GM23248 (cell line): ENCODE data around the gene KRT15. TPM values are rescaled to one million over a fixed set of nuclear protein-coding genes. Genes with fewer than 3 reads are reported as not detected.

Experiments used
- DNase-seq: peaks from one replicate; pipeline ENCODE4 v3.0.0-alpha.2; 2015
- H2AFZ ChIP-seq: fragments of 200-600 bp; sonication (generic); 2 replicates; pipeline ENCODE4 v1.6.1; 2016; ENCODE audit warnings: antibody characterized with exemption
- H3F3A ChIP-seq: fragments of 200-600 bp; sonication (generic); 2 replicates; pipeline ENCODE4 v1.6.1; 2016; ENCODE audit warnings: mild to moderate bottlenecking, antibody characterized with exemption, mixed run types; ENCODE audit not compliant: insufficient read depth
- H3K27ac ChIP-seq: fragments of 200-600 bp; sonication (generic); 2 replicates; pipeline ENCODE4 v1.5.1; 2016; ENCODE audit warnings: mild to moderate bottlenecking
- H3K27me3 ChIP-seq: fragments of 200-600 bp; sonication (generic); replicated peaks from 2 replicates; pipeline ENCODE4 v1.6.1; 2016; ENCODE audit warnings: mild to moderate bottlenecking; ENCODE audit not compliant: insufficient read depth
- H3K36me3 ChIP-seq: fragments of 200-600 bp; sonication (generic); 2 replicates; pipeline ENCODE4 v1.6.1; 2016; ENCODE audit warnings: low read depth, mild to moderate bottlenecking
- H3K4me1 ChIP-seq: fragments of 200-600 bp; sonication (generic); 2 replicates; pipeline ENCODE4 v1.6.1; 2016; ENCODE audit warnings: mild to moderate bottlenecking; ENCODE audit not compliant: insufficient read depth
- H3K4me2 ChIP-seq: fragments of 200-600 bp; sonication (generic); one replicate; pipeline ENCODE4 v1.6.1; 2016; ENCODE audit warnings: mild to moderate bottlenecking; ENCODE audit not compliant: unreplicated experiment
- H3K4me3 ChIP-seq: fragments of 200-600 bp; sonication (generic); 2 replicates; pipeline ENCODE4 v1.5.1; 2016; ENCODE audit warnings: mild to moderate bottlenecking
- H3K79me2 ChIP-seq: fragments of 200-600 bp; sonication (generic); 2 replicates; pipeline ENCODE4 v1.6.1; 2016; ENCODE audit warnings: mild to moderate bottlenecking; ENCODE audit not compliant: insufficient read depth
- H3K9ac ChIP-seq: fragments of 200-600 bp; sonication (generic); 2 replicates; pipeline ENCODE4 v1.6.1; 2016; ENCODE audit warnings: mild to moderate bottlenecking
- H3K9me2 ChIP-seq: fragments of 200-600 bp; sonication (generic); 2 replicates; pipeline ENCODE4 v1.6.1; 2016; ENCODE audit warnings: mixed run types, mild to moderate bottlenecking, moderate library complexity; ENCODE audit not compliant: insufficient read depth
- H3K9me3 ChIP-seq: fragments of 200-600 bp; sonication (generic); one replicate; pipeline ENCODE4 v1.6.1; 2017; ENCODE audit warnings: low read depth
- H4K20me1 ChIP-seq: fragments of 200-600 bp; sonication (generic); 2 replicates; pipeline ENCODE4 v1.6.0; 2016; ENCODE audit not compliant: insufficient read depth
- EZH2 ChIP-seq: fragments of 200-600 bp; sonication (generic); IDR thresholded peaks from 2 replicates; pipeline ENCODE4 v1.6.1; 2018; ENCODE audit warnings: antibody characterized with exemption, mild to moderate bottlenecking; ENCODE audit not compliant: insufficient read depth, poor library complexity, severe bottlenecking
- EZH2phosphoT487 ChIP-seq: fragments of 200-600 bp; sonication (generic); IDR thresholded peaks from 2 replicates; pipeline ENCODE4 v1.6.1; 2018; ENCODE audit warnings: antibody characterized with exemption, moderate library complexity, mild to moderate bottlenecking, low read depth; ENCODE audit not compliant: insufficient read depth
- WGBS, 2 experiments: methylation state at CpG; one replicate each; pipeline ENCODE4 v1.1.6; 2015 to 2017; ENCODE audit warnings: low lambda C conversion rate in 2 of 2, low coverage in 1 of 2; ENCODE audit errors: missing lambda C conversion rate in 2 of 2; 5-methylcytosine and 5-hydroxymethylcytosine counted together
- in situ Hi-C: fragments of 300-500 bp; cut with MboI; formaldehyde crosslinking; loops from 2 replicates; pipeline ENCODE4 v1.15.0; 2020
- polyA plus RNA-seq: library from polyadenylated mRNA; unstranded; fragments of >200 nt; fragmentation: Nextera tagmentation; extraction: Ambion mirVana; gene quantifications from 2 replicates; pipeline ENCODE4 v1.2.1, GENCODE V29; 2016
- total RNA-seq: library from RNA; depleted of rRNA; stranded (reverse); fragments of >200 nt; shearing (Covaris generic); gene quantifications from 2 replicates; pipeline ENCODE4 v1.2.3, GENCODE V29; 2014

KRT15 gene
- total and polyA plus RNA-seq, 2 experiments from 2014 or later: 0.65 to 2.3 TPM

DNA sequence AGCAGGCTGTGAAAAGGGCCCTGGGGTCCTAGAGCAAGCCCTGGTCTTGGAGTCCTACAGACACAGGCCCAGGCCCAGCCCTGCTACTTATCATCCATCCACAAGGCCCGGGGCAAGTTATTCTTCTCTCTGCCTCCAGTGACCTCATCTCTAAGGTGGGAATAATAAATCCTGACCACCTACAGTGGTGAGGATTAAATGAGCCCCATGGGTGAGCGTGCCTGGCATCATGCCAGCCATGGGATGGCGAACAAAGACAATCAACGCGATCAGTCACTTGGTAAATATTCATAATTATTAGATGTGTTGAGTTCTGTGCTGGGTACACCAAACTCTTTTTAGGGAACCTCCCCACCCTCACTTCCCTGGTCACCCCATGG, 5.5 kb downstream of the KRT15 start:
- H3K36me3 ChIP-seq: no peaks in the 10 kb centered on the region
- DNase-seq: no peak
- H3K9me3 ChIP-seq: no peaks in the 10 kb centered on the region
- no peaks in the 10 kb centered on the region for H3F3A ChIP-seq
- H4K20me1 ChIP-seq: no peaks in the 10 kb centered on the region
- H3K4me3 ChIP-seq: no peak overlapping the region
- no peaks in the 10 kb centered on the region for H3K27me3 ChIP-seq
- WGBS, 2 experiments: 65 to 81% methylated on average over 5 of the region's 5 CpGs
- H3K79me2 ChIP-seq: no peaks in the 10 kb centered on the region
- H3K9ac ChIP-seq: no peak overlapping the region
- no peak overlapping the region for H2AFZ ChIP-seq
- H3K27ac ChIP-seq: no peak overlapping the region
- TF ChIP-seq EZH2 (no peak), EZH2phosphoT487 (no peak)
- H3K4me1 ChIP-seq: no peaks in the 10 kb centered on the region
- no peaks in the 10 kb centered on the region for H3K9me2 ChIP-seq
- in situ Hi-C loops: no loop called here
- H3K4me2 ChIP-seq: no peak overlapping the region

DNA sequence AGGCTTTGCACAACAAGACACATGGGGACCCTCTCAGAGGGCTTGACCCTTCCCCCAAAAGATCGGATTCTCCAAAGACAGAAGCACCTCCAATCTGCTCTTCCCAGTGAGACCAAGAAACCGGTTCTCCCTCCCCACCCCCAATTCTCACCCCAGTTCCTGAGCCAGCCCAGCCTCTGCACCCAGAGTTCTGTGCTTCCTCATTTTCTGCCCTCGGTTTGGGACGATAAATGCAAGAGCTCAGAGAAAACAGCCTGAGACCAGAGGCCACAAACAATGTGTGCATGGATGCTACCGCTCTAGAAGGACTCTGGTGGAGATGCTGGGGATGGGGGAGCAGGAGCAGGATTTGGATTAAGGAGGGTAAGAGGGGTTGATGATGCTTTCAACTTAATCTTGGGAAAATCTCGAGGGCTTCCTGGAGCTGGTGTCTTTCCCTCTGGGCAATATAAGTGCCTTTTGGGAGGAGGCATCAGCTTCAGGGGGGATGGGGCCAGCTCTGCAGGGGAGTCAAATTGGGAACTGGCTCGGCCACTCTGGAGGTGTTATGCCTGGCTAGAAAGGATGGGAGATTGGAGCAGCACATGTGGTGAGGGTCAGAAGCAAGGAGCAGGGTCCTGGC, 6.0 kb downstream of the KRT15 start:
- Histone ChIP-seq H3K4me1 (no peaks in the 10 kb centered on the region), H3K79me2 (no peaks in the 10 kb centered on the region), H3K27ac (no peak overlapping the region), H4K20me1 (no peaks in the 10 kb centered on the region), H3K4me2 (no peak overlapping the region), H3K9me2 (no peaks in the 10 kb centered on the region), H3K36me3 (no peaks in the 10 kb centered on the region), H2AFZ (no peak overlapping the region), H3K27me3 (no peaks in the 10 kb centered on the region), H3K9me3 (no peaks in the 10 kb centered on the region), H3K4me3 (no peak overlapping the region), H3K9ac (no peak overlapping the region), H3F3A (no peaks in the 10 kb centered on the region)
- in situ Hi-C loops: no loop called here
- DNase-seq: no peak
- TF ChIP-seq EZH2 (no peak), EZH2phosphoT487 (no peak)
- 64 to 67% methylated on average over 7 of the region's 7 CpGs for WGBS, 2 experiments

DNA sequence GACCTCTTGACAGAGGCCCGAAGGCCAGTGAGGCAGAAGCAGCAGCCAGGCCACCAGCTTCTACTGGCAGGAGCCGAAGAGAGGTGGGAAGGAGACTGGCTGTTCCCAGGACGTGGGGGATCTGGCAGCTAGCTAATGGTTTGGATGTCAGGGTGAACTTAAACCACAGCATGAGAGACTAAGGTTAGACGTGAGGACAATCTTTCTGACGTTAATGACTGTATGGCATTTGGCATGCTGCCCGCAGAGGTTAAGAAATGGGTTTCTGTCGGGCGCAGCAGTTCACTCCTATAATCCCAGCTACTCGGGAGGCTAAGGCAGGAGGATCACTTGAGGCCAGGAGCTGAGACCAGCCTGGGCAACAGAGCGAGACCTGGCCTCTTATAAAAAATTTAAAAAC, 7.0 kb downstream of the KRT15 start:
- Histone ChIP-seq H3K27ac (no peak overlapping the region), H3K9me3 (no peaks in the 10 kb centered on the region), H3K4me2 (no peak overlapping the region), H3K36me3 (no peaks in the 10 kb centered on the region), H3K9ac (no peak overlapping the region), H3K9me2 (no peaks in the 10 kb centered on the region), H3F3A (no peaks in the 10 kb centered on the region), H3K4me3 (no peak overlapping the region), H3K79me2 (no peaks in the 10 kb centered on the region), H2AFZ (no peak overlapping the region), H3K27me3 (no peaks in the 10 kb centered on the region), H4K20me1 (no peaks in the 10 kb centered on the region), H3K4me1 (no peaks in the 10 kb centered on the region)
- no peak for TF ChIP-seq EZH2
- TF ChIP-seq EZH2phosphoT487: no peak
- no peak for DNase-seq
- in situ Hi-C loops: no loop called here
- 80 to 86% methylated on average over 10 of the region's 10 CpGs for WGBS, 2 experiments

DNA sequence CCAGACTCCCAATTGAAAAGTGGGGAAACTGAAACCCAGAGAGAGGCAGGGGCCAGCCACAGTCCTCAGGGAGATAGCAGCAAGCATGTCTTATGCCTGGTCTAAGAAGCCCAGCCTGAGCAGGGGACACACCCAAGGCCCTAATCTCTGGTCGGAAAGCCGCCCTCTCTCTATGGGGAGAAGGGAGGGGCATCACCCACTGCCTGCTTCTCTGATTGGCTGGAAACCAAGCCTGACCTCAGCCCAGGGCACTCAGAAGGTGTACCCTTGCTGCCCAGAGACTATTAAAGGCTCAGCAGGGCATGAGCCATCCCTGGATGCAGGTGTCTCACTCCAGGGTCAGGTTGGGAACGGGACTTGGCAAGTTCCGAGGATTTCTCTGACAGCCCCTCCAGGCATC, 7.6 kb downstream of the KRT15 start:
- no peaks in the 10 kb centered on the region for H3K27me3 ChIP-seq
- no peak overlapping the region for H3K9ac ChIP-seq
- no peak overlapping the region for H3K4me3 ChIP-seq
- WGBS, 2 experiments: 93 to 98% methylated on average over 4 of the region's 4 CpGs
- no peak for DNase-seq
- in situ Hi-C loops: no loop called here
- no peaks in the 10 kb centered on the region for H3K36me3 ChIP-seq
- no peaks in the 10 kb centered on the region for H3K4me1 ChIP-seq
- no peaks in the 10 kb centered on the region for H3K9me3 ChIP-seq
- H3F3A ChIP-seq: no peaks in the 10 kb centered on the region
- H3K9me2 ChIP-seq: no peaks in the 10 kb centered on the region
- TF ChIP-seq EZH2phosphoT487 (no peak), EZH2 (no peak)
- no peaks in the 10 kb centered on the region for H4K20me1 ChIP-seq
- H2AFZ ChIP-seq: no peak overlapping the region
- H3K4me2 ChIP-seq: no peak overlapping the region
- H3K27ac ChIP-seq: no peak overlapping the region
- no peaks in the 10 kb centered on the region for H3K79me2 ChIP-seq
